ENCODE data around the gene MYH7. TPM values are rescaled to one million over a fixed set of nuclear protein-coding genes. Genes with fewer than 3 reads are reported as not detected.
"Not testable (repeated sequence)": the region's sequence is repeated elsewhere in the genome, so short reads cannot be mapped to it uniquely, and the experiment has no call there.

The MYH7 gene
- total RNA-seq, 2 experiments from 2014 or later, result not detected

DNA sequence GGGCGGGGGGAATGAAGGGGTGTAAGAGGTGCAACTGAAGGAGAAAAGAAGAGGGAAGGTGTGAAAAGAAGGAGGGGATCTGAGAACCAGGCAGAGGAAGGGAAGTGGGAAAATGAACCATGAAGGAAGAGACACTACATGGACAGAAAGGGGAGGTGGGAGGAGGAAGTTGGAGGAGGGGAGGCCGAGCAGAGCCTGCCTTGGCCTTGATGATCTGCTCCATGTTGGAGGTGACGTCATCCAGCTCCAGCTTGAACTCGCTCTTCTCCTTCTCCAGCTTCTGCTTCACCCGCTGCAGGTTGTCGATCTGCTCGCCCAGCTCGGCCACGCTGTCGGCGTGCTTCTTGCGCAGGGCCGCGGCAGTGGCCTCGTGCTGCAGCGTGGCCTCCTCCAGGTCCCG is 15.8 kb downstream of the MYH7 start:
- H3K27me3 Mint-ChIP-seq (ENCODE audit: low read depth); H3K27ac Mint-ChIP-seq; H3K4me3 Mint-ChIP-seq; H3K36me3 Mint-ChIP-seq (ENCODE audit: low read depth); H3K9me3 Mint-ChIP-seq; intact Hi-C loops (cut with micrococcal nuclease); H3K4me1 Mint-ChIP-seq (ENCODE audit: low read depth); CTCF ChIA-PET; DNase-seq: not testable (repeated sequence)

DNA sequence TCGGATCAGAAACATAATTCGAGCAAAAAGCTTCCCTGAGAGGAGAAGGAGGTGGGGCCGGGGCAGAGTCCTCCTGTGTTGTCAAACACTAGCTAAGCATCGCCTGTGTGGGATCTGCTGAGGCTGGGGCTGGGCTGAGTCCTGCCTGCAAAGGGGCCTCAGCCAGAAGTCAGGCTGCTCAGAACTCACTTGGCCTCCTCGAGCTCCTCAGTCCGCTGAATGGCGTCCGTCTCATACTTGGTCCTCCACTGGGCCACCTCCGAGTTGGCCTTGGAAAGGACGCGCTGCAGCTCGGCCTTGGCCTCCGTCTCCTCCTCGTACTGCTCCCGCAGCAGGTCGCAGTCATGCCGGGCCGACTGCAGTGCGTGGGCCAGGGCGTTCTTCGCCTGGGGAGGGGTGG is 17.4 kb downstream of the MYH7 start:
- CTCF ChIA-PET, result no interaction called here
- Mint-ChIP-seq H3K9me3 (no peaks in the 10 kb centered on the region), H3K27me3 (ENCODE audit: low read depth) (no peaks in the 10 kb centered on the region), H3K4me1 (ENCODE audit: low read depth) (no peaks in the 10 kb centered on the region), H3K36me3 (ENCODE audit: low read depth) (no peaks in the 10 kb centered on the region), H3K4me3 (no peak overlapping the region), H3K27ac (no peak overlapping the region)
- no peak for DNase-seq
- intact Hi-C loops (cut with micrococcal nuclease), result no loop called here

DNA sequence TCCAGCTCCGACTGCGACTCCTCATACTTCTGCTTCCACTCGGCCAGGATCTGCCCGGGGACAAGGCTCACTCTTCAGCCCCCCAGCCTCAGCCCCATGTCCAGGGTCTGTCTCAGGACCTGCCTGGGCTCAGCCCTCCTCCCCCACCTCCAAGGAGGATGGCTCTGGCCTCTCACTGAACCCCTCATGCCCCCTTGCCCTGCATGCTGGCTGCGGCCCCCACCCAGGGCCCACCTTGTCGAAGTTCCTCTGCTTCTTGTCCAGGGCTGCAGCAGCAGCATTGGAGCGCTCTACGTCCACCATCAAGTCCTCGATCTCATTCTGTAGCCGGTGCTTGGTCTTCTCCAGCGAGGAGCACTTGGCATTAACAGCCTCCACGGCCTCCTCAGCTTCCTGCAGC is 18.2 kb downstream of the MYH7 start:
- H3K4me3 Mint-ChIP-seq; H3K9me3 Mint-ChIP-seq; DNase-seq; CTCF ChIA-PET; H3K27ac Mint-ChIP-seq; H3K36me3 Mint-ChIP-seq (ENCODE audit: low read depth); intact Hi-C loops (cut with micrococcal nuclease); H3K27me3 Mint-ChIP-seq (ENCODE audit: low read depth); H3K4me1 Mint-ChIP-seq (ENCODE audit: low read depth): not testable (repeated sequence)

DNA sequence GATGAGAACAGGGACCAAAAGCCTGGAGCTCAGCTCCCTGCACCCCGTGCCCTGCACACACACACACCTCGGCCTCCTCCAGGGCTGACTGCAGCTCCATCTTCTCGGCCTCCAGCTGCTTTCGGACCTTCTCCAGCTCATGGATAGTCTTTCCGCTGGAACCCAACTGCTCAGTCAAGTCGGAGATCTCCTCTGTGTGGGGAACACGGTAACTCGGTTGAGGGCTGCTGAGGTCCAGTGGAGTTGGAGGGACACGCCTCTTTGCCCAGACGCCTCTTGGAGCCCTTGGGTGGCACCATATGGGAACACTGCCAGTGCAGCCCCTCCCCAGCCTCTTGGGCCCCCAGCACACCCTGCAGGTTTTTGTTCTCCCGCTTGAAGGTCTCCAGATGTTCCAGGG is 18.7 kb downstream of the MYH7 start:
- CTCF ChIA-PET, result no interaction called here
- DNase-seq, result no peak
- Mint-ChIP-seq H3K9me3 (no peaks in the 10 kb centered on the region), H3K36me3 (ENCODE audit: low read depth) (no peaks in the 10 kb centered on the region), H3K27ac (no peak overlapping the region), H3K27me3 (ENCODE audit: low read depth) (no peaks in the 10 kb centered on the region), H3K4me1 (ENCODE audit: low read depth) (no peaks in the 10 kb centered on the region), H3K4me3 (no peak overlapping the region)
- intact Hi-C loops (cut with micrococcal nuclease), result no loop called here

DNA sequence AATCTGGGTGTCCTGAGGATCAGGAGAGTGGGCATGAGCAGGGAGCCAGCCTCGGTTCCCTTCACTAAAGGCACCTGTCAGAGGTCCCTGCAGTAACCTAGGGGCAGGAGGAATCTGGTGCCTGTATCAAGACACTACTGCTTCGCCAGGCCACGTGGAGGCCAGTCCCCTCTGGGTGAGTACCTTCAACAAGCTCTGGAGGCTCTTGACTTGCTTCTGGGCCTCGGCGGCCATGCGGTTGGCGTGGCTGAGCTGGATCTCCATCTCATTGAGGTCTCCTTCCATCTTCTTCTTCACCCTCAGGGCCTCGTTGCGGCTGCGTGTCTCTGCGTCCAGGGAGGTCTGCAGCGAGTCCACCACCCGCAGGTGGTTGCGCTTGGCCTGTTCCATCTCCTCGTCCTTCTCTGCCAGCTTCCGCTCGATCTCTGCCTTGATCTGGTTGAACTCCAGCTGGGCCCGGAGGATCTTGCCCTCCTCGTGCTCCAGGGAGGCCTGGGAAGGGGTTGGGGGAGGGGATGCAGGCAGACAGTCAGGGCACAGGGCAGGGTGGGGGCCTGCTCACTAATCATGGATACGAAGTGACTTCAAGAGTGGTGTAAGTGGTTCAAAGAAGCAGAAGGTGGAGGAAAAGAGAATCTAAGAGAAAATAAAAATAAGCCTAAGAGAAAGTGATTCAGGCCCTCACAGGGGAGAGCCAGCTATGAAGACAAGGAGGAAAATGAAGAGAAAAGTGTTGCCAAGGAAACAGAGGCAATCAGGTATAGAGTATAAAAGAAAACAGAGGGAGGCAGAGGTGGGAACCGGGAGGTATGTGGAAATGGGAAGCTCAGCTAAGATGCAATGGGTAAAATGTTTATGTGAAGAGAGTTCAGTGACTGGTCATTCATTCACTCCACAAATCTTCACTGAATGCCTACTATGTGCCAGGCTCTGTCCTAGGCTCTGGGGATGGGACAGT is 19.4 kb downstream of the MYH7 start:
- no peak for DNase-seq
- no peak overlapping the region for H3K4me3 Mint-ChIP-seq
- H3K36me3 Mint-ChIP-seq (ENCODE audit: low read depth), result no peaks in the 10 kb centered on the region
- intact Hi-C loops (cut with micrococcal nuclease), result no loop called here
- no peaks in the 10 kb centered on the region for H3K4me1 Mint-ChIP-seq (ENCODE audit: low read depth)
- no peak overlapping the region for H3K27ac Mint-ChIP-seq
- no peaks in the 10 kb centered on the region for H3K27me3 Mint-ChIP-seq (ENCODE audit: low read depth)
- no peaks in the 10 kb centered on the region for H3K9me3 Mint-ChIP-seq
- CTCF ChIA-PET, result no interaction called here

DNA sequence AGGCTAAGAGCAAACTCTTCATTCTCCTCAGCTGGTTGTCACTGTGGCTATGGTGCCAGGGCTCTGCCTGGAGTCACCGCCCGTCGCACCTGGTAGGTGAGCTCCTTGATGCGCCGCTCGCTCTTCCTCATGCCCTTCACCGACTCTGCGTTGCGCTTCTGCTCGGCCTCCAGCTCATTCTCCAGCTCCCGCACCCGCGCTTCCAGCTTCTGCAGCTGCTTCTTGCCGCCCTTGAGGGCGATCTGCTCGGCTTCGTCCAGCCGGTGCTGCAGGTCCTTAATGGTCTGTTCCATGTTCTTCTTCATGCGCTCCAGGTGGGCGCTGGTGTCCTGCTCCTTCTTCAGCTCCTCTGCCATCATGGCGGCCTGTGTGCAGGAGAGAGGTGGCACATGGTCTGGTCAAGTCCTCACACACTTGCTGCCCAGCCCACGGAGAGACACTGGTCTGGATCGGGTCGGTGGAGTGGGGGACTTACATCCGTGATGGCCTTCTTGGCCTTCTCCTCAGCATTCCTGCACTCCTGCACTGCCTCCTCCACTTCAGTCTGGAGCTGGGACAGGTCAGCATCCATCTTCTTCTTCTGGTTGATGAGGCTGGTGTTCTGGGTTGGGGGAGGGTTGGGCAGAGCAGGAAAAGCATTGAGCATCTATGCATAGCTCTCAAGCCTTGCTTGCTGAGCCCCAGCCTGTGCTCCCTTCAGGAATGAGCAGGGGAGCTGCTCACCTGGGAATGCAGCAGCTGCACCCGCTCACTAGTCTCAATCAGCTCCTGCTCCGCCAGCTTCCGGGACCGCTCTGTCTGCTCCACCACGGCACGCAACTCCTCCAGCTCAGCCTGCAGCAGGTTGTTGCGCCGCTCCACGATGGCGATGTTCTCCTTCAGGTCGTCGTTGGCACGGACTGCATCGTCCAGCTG is 20.3 kb downstream of the MYH7 start:
- Mint-ChIP-seq H3K9me3 (no peaks in the 10 kb centered on the region), H3K36me3 (ENCODE audit: low read depth) (no peaks in the 10 kb centered on the region), H3K4me3 (no peak overlapping the region), H3K27me3 (ENCODE audit: low read depth) (no peaks in the 10 kb centered on the region), H3K4me1 (ENCODE audit: low read depth) (no peaks in the 10 kb centered on the region), H3K27ac (no peak overlapping the region)
- intact Hi-C loops (cut with micrococcal nuclease), result no loop called here
- CTCF ChIA-PET, result no interaction called here
- DNase-seq, result no peak

DNA sequence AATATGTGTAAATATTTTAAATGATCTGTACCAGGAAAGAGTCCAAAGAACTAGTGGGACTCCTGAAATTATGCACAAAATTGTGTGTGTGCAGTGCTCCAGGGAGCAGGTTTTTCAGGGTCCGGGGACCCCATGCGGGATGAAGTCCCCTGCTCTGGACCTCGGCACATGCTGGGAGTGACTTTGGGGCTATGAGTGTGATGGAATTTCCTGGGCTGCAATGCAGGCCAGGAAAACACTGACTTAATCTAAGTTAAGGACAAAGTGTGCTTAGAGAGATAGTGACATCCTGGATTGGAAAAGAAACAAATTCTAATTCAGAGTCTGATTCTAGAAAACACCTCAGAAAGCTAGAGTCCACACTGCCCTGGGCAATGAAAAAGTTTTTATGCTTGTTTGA is 21.2 kb downstream of the MYH7 start:
- Mint-ChIP-seq H3K27me3 (ENCODE audit: low read depth) (no peaks in the 10 kb centered on the region), H3K4me1 (ENCODE audit: low read depth) (no peaks in the 10 kb centered on the region), H3K27ac (no peak overlapping the region), H3K9me3 (no peaks in the 10 kb centered on the region), H3K4me3 (no peak overlapping the region), H3K36me3 (ENCODE audit: low read depth) (no peaks in the 10 kb centered on the region)
- DNase-seq, result no peak
- CTCF ChIA-PET, result no interaction called here
- intact Hi-C loops (cut with micrococcal nuclease), result no loop called here

DNA sequence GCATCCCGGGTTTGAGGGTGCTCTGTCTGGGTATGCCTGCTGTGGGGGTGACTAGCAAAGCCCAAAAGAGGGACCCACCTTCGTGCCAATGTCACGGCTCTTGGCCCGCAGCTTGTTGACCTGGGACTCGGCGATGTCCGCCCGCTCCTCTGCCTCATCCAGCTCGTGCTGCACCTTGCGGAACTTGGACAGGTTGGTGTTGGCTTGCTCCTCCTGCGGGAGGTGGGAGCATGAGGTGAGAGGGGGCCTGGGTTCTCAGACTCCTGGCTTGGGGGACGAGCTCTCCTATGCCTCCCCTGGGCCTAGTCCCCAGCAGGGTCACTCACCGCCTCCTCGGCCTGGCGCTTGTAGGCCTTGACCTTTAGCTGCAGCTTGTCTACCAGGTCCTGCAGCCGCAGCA is 21.8 kb downstream of the MYH7 start:
- CTCF ChIA-PET, result interaction anchor here (0.9 kb wide), 1 partner anchor 10 kb away, joined by 3 read pairs; no protein-coding TSS in a partner anchor
- intact Hi-C loops (cut with micrococcal nuclease), result no loop called here
- Mint-ChIP-seq H3K36me3 (ENCODE audit: low read depth) (no peaks in the 10 kb centered on the region), H3K4me1 (ENCODE audit: low read depth) (no peaks in the 10 kb centered on the region), H3K27ac (no peak overlapping the region), H3K27me3 (ENCODE audit: low read depth) (no peaks in the 10 kb centered on the region), H3K4me3 (no peak overlapping the region), H3K9me3 (no peaks in the 10 kb centered on the region)
- no peak for DNase-seq

DNA sequence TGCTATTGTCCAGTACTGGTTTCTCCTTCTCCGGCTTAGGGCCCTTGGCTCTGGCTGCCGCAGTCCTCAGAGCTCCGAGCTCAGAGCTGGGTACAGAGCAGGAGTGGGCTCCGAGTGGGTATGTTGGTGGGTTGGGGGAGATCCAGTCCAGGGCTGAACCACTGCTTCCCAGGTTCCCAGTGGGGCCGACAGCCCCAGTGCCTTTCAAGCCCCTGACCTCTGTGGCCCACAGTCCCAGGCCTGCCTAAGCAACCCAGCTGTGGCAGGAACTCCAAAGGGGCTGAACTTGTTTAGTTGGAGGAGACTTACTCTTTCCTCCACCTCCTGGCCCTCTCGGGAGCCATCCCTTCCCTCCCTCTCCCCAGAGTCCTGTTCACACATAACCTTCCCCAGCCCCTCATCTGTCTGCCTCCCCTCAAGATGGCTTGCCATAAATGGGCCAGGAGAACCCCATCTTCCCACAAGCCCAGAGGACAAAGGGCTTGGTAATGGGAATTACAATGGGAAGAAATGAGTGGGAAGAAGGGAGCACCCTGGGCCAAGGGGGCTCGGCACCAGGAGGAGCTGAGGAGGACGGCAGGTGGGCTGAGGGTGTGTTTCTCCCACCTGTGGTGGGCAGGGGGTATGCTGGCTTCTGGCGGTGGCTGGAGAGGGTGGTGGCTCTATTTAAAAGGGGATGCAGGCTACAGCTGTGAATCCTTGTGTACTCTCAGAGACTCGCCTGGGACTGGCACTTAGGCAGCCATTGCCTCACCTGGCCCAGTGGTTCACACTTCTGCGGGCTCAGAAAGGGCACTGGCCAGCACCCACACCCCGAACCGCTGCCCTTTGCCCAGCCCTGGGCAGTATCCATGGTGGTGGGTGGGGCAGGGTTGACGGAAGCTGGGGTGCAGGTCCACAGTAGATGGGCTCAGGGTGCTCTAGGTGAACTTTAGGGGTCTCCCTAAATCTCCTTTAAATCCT is 23.6 kb downstream of the MYH7 start:
- intact Hi-C loops (cut with micrococcal nuclease), result no loop called here
- no peak overlapping the region for H3K27ac Mint-ChIP-seq
- no peaks in the 10 kb centered on the region for H3K9me3 Mint-ChIP-seq
- H3K27me3 Mint-ChIP-seq (ENCODE audit: low read depth), result no peaks in the 10 kb centered on the region
- DNase-seq, result no peak
- H3K4me3 Mint-ChIP-seq, result no peak overlapping the region
- CTCF ChIA-PET, result interaction anchor here (0.8 kb wide), 1 partner anchor 31 kb away, joined by 3 read pairs; no protein-coding TSS in a partner anchor
- no peaks in the 10 kb centered on the region for H3K4me1 Mint-ChIP-seq (ENCODE audit: low read depth)
- H3K36me3 Mint-ChIP-seq (ENCODE audit: low read depth), result no peaks in the 10 kb centered on the region

DNA sequence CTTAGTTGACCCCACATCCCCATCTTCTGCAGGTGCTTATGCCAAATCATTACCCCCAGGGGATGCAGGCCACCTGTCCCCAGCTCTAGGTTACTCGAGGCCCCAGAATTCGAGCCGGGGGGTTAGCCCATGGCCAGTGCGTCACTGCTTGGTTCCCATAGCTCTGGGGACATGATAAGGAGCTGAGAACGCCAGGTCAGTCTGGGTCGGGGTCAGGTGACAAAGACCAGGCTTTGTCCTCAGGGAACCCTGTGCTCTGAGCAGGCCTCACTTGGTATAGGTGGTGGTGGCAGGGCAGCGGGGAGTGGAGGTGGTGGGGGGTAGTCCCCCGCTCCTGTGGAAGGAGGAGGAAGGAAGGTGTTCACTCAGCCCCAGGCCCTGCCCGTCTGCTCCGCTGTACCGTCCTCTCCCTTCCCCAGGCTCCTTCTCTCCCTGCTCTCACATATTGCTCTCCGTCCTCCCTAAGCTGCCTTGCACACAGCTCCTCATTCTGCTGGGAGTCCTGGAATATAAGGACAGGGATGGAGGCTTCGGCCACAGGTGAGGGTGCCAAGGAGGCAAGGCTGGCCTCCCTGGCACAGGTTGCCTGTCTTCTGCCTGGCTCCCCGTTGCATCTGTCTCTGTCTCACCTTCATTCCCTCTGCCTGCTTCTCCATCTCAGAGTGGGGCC is 25.4 kb downstream of the MYH7 start:
- H3K27ac Mint-ChIP-seq, result no peak overlapping the region
- no peak overlapping the region for H3K4me3 Mint-ChIP-seq
- CTCF ChIA-PET, result no interaction called here
- H3K4me1 Mint-ChIP-seq (ENCODE audit: low read depth), result no peaks in the 10 kb centered on the region
- no peaks in the 10 kb centered on the region for H3K27me3 Mint-ChIP-seq (ENCODE audit: low read depth)
- no peaks in the 10 kb centered on the region for H3K36me3 Mint-ChIP-seq (ENCODE audit: low read depth)
- intact Hi-C loops (cut with micrococcal nuclease), result no loop called here
- no peak for DNase-seq
- no peaks in the 10 kb centered on the region for H3K9me3 Mint-ChIP-seq

DNA sequence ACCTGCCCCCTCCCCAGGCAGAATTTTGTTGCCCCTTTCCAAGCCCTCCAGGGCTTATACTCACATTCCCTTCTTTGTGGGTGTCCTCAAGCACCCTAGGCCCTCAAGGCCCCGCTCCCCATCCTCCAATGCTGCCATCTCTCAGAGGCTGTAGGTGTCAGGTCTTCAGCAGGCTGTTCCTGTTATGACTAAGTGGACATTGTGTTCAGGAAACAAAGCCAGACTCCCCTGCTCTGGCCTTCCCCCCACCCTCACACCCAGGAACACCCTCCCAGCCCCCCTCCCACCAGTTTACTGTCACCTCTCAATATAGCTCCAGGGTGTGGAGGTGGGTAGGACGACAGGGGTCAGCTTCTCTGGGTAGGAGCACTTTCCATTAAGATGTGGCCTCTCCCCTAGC is 26.0 kb downstream of the MYH7 start:
- CTCF ChIA-PET, result no interaction called here
- no peak overlapping the region for H3K27ac Mint-ChIP-seq
- H3K36me3 Mint-ChIP-seq (ENCODE audit: low read depth), result no peaks in the 10 kb centered on the region
- no peaks in the 10 kb centered on the region for H3K9me3 Mint-ChIP-seq
- H3K4me1 Mint-ChIP-seq (ENCODE audit: low read depth), result no peaks in the 10 kb centered on the region
- H3K27me3 Mint-ChIP-seq (ENCODE audit: low read depth), result no peaks in the 10 kb centered on the region
- intact Hi-C loops (cut with micrococcal nuclease), result no loop called here
- no peak overlapping the region for H3K4me3 Mint-ChIP-seq
- DNase-seq, result no peak

DNA sequence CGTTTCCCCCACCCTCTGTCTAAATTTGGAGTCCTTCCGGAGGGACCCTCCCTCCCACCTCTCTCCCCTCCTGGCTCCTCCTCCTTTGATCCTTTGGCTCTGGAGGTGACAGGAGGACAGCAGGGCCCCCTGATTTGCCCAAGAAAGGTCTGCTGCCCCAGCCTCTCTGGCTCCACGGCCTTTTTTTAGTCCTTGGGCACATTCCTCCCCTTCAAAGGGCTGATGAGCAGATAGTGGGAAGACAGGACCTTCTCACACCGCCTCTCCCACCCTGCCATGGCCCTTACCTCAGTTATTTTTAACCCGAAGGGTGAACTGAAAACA is 27.2 kb downstream of the MYH7 start:
- CTCF ChIA-PET, result no interaction called here
- no peak for DNase-seq
- no peaks in the 10 kb centered on the region for H3K9me3 Mint-ChIP-seq

More for the DNA sequence above, 27.2 kb downstream of the MYH7 start:
- intact Hi-C loops (cut with micrococcal nuclease), result no loop called here
- no peak overlapping the region for H3K4me3 Mint-ChIP-seq
- no peaks in the 10 kb centered on the region for H3K36me3 Mint-ChIP-seq (ENCODE audit: low read depth)
- no peaks in the 10 kb centered on the region for H3K27me3 Mint-ChIP-seq (ENCODE audit: low read depth)
- H3K27ac Mint-ChIP-seq, result no peak overlapping the region
- H3K4me1 Mint-ChIP-seq (ENCODE audit: low read depth), result no peaks in the 10 kb centered on the region
